GM10266 (cell line): ENCODE measurements around the gene HES6.

Source experiments
- DNase-seq: peaks from one replicate; pipeline ENCODE4 v3.0.0; 2012; ENCODE audit errors: extremely low spot score
- CTCF ChIP-seq: IDR thresholded peaks from 2 replicates; pipeline ENCODE4 v1.5.1; 2012; ENCODE audit warnings: mild to moderate bottlenecking, low read depth; ENCODE audit not compliant: control insufficient read depth, insufficient read depth; ENCODE audit errors: missing control alignments

HES6 gene

GRCh38 chr2:238251331-238251730 lies 11.5 kb upstream of the HES6 start:
- DNase-seq, result no peak

GRCh38 chr2:238250896-238251295 lies 11.1 kb upstream of the HES6 start:
- DNase-seq, result no peak
- no peak for TF ChIP-seq CTCF

More at GRCh38 chr2:238251331-238251730, 11.5 kb upstream of the HES6 start:
- TF ChIP-seq CTCF, result no peak

- no peak for TF ChIP-seq CTCF
- DNase-seq, result no peak
These were observed 8.1 kb upstream of the HES6 start for GRCh38 chr2:238247841-238248453.

- no peak for DNase-seq
- no peak for TF ChIP-seq CTCF
These were observed 7.4 kb upstream of the HES6 start for GRCh38 chr2:238247002-238247822.

- no peak for TF ChIP-seq CTCF
- no peak for DNase-seq
These were observed 4.3 kb upstream of the HES6 start for GRCh38 chr2:238244151-238244550.

- no peak for DNase-seq
- TF ChIP-seq CTCF, result no peak
These were observed 3.7 kb upstream of the HES6 start for GRCh38 chr2:238243496-238244076.
